PC-3 (cell line): ENCODE measurements around the gene TGFA.

ENCODE experiments used
- CTCF ChIP-seq: fragments of 300-600 bp; sonication (generic); conservative IDR thresholded peaks from 2 replicates; pipeline ENCODE4 v1.5.1; 2017; ENCODE audit warnings: antibody characterized with exemption, low read depth, mild to moderate bottlenecking, low read length
- EZH2 ChIP-seq: fragments of 300-600 bp; sonication (generic); IDR thresholded peaks from one replicate; pipeline ENCODE4 v1.6.1; 2017; ENCODE audit warnings: antibody characterized with exemption, mild to moderate bottlenecking, low read length; ENCODE audit not compliant: unreplicated experiment

GRCh38 chr2:70477441-70477844 is 76.2 kb downstream of the TGFA start:
- TF ChIP-seq CTCF (no peak), EZH2 (no peak)
